Measurements from ENCODE around the gene ATG9B.
"Not testable (repeated sequence)": the region's sequence is repeated elsewhere in the genome, so short reads cannot be mapped to it uniquely, and the experiment has no call there.

Gene ATG9B

GRCh38 chr7:151014950-151015349 lies 9.3 kb downstream of the ATG9B start:
- peak in 1 of 2 donors; percentile 12 for DNase-seq

GRCh38 chr7:151013733-151014497 lies 10.4 kb downstream of the ATG9B start:
- DNase-seq = peak in 1 of 2 donors; percentile 42

GRCh38 chr7:151013356-151013732 lies 10.9 kb downstream of the ATG9B start:
- no peak for DNase-seq

DNA sequence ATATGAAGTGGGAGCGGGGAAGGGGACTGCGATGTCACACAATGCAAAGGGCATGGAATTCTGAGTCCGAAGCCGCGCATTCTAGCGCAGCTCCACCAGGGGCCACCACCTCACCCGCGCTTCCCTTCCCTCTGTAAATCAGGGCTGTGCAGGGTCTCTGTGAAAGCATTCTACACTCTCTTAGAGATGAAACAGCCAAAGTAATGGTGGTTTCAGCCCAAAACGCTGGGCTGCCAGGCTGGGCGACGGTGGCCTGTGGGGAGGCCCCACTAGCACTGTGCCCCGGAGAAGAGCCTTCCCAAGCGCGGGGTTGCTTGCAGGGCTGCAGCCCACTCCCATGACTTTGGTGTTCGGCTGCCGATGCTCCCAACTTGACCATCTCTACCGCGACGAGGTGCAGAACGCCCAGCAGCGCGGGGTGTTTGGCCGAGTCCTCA lies 11.4 kb downstream of the ATG9B start:
- no peak for DNase-seq

GRCh38 chr7:151012031-151012692 lies 12.1 kb downstream of the ATG9B start:
- DNase-seq = no peak

DNA sequence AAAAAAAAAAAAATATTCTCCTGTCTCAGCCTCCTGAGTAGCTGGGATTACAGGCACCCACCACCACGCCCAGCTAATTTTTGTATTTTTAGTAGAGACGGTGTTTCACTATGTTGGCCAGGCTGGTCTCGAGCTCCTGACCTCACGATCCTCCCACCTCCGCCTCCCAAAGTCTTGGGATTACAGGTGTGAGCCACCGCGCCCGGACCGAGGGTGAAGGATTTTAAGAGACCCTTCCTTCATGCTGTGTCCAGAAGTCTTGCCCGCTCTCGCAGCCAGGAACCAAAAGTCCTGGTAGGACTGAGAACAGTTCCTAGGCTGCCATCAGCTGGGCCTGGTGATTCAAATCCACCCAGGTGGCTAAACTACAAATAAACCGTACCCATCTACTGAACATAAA lies 12.7 kb downstream of the ATG9B start:
- not testable (repeated sequence) for DNase-seq

- DNase-seq = peak in 1 of 2 donors; percentile 47
Measured at GRCh38 chr7:151011097-151011409, 13.2 kb downstream of the ATG9B start.

- peak in 1 of 2 donors; percentile 34 for DNase-seq
Measured at GRCh38 chr7:151010307-151011096, 13.8 kb downstream of the ATG9B start.

- DNase-seq = no peak
Measured at GRCh38 chr7:151010037-151010306, 14.3 kb downstream of the ATG9B start.

DNA sequence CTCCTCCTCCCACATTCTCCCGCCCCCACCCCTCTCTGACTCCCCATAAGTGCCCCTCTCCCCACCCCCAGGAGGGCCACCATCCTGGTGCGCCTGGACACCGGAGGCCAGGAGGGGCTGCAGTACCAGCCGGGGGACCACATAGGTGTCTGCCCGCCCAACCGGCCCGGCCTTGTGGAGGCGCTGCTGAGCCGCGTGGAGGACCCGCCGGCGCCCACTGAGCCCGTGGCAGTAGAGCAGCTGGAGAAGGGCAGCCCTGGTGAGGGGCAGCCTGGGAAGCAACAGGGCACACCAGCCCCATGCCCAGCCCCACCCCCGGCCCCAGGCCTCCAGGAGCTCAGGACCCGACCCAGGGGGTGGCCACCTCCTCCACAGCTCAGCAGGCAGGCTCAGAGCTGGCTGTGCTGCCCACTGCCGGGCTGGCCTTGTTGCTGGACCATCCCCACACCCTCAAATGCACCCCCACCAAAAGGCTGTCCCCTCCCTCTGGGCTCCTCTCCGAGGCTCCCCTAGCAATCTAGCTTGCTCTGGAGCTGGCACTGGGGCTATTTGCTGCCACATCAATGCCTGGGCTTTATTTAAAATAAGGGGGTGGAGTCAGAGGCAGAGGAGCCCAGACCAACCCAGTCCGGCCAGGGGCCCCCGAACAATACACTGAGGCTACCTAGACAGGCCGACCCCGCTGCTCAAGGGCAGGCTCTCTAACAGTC lies 14.8 kb downstream of the ATG9B start:
- no peak for DNase-seq

DNA sequence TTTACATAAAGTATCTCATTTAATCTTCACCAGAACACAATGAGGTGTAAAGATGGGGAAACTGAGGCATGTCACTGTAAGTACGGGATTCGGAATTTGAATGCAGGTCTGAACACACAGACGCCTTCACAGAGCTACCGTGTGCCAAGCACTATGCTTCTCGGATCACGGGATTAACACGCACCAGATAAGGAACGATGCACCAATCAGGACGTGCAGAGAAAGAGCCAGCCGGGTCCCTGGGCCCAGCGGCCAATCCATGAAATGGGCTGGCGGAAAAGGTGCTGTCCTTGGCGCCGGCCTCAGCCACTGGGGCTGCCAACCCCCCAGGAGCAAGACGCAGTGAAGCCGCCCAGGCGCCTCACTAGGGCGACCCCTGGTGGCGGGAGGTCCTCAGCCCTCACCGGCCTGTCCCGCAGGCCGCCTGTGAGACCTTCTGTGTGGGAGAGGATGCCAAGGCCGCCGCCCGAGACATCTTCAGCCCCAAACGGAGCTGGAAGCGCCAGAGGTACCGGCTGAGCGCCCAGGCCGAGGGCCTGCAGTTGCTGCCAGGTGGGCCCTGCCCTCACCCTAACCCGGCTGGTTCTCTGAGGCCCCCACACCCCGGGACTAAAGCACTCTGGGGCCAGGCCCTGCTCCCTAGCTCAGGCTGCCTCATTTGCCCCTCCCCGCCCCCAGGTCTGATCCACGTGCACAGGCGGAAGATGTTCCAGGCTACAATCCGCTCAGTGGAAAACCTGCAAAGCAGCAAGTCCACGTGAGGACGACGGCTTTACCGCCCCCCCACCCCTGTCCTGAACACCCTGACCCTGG lies 15.6 kb downstream of the ATG9B start:
- peak in 1 of 2 donors; percentile 67 for DNase-seq

DNA sequence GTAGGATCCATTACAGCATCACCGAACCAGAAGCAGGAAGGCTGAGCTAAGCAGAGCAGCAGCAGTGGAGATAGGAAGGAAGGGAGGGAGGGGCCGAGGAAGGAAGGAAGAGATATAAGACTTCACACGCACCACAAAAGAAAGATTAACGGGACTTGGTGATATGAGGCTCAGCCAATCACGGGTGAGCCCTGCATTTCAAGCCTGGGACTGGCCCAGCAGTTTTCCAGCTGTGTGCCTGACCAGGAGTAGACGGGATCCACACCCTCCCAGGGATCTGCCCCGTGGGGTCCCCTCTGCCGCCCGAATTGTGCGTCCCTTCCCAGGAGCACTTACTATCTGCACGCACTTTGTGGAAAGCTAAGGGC lies 16.2 kb downstream of the ATG9B start:
- DNase-seq = no peak

DNA sequence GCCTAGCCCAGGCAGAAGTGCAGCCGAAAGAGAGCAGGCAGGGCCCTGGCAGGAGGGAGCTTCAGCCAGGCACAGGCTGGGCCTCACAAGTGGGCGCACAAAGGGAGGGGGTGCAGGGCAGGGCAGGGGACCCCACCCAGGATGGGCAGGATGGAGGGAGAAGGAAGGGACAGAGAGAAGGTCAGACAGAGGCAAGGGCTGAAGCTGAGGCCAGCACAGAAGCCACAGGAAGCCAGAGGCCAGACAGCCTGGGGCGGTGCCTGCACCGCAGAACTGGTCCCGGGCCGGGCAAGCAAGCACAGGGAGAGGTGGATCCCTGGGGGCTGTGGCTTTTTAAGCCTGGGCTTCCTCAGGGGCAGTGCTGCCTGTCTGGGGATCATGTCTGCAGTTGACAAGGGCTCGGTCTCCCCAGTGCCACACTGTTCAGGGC lies 16.8 kb downstream of the ATG9B start:
- DNase-seq = no peak

GRCh38 chr7:151006590-151007300 lies 17.5 kb downstream of the ATG9B start:
- DNase-seq = no peak

GRCh38 chr7:151005566-151005965 lies 18.7 kb downstream of the ATG9B start:
- DNase-seq = no peak

GRCh38 chr7:151003572-151003971 lies 20.7 kb downstream of the ATG9B start:
- no peak for DNase-seq

GRCh38 chr7:151001546-151001945 lies 22.7 kb downstream of the ATG9B start:
- DNase-seq = no peak

GRCh38 chr7:151000897-151001495 lies 23.3 kb downstream of the ATG9B start:
- DNase-seq = no peak

DNA sequence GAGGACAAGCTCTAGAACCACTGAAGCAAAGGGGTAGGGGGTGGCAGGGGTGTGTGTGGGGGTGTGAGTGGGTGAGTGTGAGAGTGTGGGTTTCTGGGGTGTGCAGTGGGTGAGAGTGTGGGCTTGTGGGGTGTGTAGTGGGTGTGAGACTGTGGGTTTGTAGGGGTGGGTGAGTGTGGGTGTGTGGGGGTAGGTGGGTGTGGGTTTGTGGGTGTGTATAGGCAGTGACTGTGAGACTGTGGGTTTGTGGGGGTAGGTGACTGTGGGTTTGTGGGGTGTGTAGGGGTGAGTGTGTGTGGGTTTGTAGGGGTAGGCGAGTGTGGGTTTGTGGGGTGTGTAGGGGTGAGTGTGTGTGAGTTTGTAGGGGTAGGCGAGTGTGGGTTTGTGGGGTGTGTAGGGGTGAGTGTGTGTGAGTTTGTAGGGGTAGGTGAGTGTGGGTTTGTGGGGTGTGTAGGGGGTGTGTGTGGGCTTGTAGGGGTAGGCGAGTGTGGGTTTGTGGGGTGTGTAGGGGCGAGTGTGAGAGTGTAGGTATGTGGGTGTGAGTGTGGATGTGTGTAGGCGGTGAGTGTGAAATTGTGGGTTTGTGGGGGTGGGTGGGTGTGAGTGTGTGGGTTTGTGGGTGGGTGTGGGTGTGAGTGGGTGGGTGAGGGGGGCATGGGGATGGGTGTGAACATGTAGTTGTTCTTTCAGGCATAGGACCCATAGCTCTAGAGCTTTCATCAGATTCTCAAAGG lies 24.6 kb downstream of the ATG9B start:
- no peak for DNase-seq

DNA sequence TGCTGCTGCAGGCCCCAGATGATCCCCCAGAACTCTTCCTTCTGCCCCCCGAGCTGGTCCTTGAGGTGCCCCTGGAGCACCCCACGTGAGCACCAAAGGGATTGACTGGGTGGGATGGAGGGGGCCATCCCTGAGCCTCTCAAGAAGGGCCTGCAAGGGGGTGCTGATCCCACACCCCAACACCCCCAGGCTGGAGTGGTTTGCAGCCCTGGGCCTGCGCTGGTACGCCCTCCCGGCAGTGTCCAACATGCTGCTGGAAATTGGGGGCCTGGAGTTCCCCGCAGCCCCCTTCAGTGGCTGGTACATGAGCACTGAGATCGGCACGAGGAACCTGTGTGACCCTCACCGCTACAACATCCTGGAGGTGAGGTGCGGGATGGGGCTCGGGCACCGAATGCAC lies 25.3 kb downstream of the ATG9B start:
- no peak for DNase-seq

- DNase-seq = no peak
Measured at GRCh38 chr7:150998341-150998740, 26.0 kb downstream of the ATG9B start.

Measured in inflammatory macrophage treated with lipopolysaccharide for 1 hour (primary cell).